Jurkat, Clone E6-1 (cell line): ENCODE results near the gene TBC1D9.

Experiments used
- DNase-seq: peaks from one replicate; pipeline ENCODE4 v3.0.0-alpha.2; 2011; ENCODE audit warnings: low read depth, low spot score
- H3K4me3 ChIP-seq: 2 replicates; pipeline ENCODE4 v1.5.1; 2011; ENCODE audit warnings: mild to moderate bottlenecking, low read length, control low read depth, moderate library complexity

The TBC1D9 gene

DNA sequence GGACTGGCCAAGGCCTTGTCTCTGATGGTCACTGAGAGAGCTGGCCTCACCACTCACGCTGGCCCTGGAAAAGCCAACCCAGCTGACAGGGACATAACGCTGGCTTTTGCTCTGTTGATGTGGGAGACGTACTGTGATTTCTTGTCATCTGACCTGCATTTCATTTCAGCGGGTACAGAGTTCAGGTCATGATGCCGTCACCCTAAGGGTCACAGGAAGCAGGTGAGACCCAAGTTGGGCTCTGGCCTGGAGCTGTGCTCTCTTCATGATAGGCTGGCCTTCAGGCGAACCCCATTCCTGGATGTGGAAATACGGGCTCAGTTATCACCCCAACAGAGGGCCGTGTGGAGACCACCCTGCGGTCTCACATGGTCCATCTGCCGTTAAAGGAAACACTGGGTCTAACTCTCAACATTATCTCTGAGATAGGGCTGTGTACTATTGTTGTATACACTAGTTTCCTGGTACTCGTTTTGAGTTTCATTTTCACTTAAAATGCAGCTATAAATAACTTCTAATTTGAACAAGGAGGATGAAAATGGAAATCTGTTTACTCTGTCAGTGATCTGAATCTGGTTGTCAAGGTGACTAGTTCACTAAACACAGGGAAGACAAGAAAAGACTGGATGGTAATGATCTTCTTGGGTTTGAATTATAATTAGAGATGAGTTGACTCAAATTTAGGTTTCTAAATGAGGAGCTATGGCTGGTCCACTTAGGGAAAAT, 89.1 kb downstream of the TBC1D9 start:
- DNase-seq: no peak
- no peak overlapping the region for H3K4me3 ChIP-seq

DNA sequence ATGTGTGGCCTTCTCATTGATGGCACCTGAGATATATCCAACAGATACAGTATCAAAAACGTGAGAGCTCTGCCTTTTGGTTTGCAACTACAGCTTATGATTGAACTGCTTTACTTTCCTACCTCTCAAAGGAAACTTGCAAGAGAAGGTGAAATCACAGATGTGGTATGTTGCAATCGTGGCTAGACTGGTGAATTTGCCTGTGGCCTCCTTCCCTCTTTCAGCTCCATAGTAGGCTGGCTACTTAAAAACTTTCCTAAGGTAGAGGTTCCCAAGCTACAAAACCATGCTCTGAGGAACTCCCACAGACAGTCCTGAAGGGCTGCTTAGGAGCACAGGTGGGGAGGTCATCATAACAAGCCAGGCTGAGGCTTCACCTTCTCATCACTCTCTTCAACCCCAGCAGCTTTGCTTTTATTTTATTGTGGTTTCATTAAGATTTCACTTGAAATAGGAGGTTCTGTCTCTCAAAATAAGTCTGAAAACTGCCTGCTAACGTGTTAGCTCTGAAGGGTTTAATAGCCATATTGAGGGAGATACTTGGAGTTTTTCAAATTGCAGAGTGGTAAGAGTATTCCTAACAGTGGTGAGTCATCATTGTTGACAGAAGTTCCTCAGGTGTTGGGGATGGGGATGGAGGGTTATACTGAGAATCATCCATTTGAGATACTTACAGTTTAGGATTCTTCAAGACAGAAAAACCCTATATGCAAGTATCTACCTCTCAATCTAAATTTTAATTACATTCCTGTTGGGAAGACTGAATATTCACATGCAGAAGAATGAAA, 93.9 kb downstream of the TBC1D9 start:
- H3K4me3 ChIP-seq: no peak overlapping the region
- DNase-seq: no peak

DNA sequence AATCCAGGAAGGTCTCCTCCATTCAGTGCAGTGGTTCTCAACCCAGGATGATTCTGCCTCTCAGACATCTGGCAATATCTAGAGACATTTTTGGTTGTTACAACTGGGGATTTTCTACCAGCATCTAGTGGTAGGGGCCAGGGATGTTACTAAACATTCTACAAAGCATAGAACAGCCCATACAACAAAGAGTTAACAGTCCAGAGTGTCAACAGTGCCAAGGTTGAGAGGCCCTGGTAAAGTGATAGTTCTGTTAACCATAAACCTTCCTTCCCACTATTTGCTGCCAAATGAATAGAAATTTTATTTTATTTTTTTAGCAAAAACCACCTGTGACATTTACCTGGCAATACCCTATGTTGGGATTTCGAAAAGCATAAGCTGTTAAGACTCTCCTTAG, 94.6 kb downstream of the TBC1D9 start:
- no peak for DNase-seq
- H3K4me3 ChIP-seq: no peak overlapping the region

- H3K4me3 ChIP-seq: no peak overlapping the region
- no peak for DNase-seq
These were observed 96.1 kb downstream of the TBC1D9 start for GRCh38 chr4:140659943-140660700.

GRCh38 chr4:140654495-140654814, 101.7 kb downstream of the TBC1D9 start:
- no peak overlapping the region for H3K4me3 ChIP-seq
- DNase-seq: no peak

DNA sequence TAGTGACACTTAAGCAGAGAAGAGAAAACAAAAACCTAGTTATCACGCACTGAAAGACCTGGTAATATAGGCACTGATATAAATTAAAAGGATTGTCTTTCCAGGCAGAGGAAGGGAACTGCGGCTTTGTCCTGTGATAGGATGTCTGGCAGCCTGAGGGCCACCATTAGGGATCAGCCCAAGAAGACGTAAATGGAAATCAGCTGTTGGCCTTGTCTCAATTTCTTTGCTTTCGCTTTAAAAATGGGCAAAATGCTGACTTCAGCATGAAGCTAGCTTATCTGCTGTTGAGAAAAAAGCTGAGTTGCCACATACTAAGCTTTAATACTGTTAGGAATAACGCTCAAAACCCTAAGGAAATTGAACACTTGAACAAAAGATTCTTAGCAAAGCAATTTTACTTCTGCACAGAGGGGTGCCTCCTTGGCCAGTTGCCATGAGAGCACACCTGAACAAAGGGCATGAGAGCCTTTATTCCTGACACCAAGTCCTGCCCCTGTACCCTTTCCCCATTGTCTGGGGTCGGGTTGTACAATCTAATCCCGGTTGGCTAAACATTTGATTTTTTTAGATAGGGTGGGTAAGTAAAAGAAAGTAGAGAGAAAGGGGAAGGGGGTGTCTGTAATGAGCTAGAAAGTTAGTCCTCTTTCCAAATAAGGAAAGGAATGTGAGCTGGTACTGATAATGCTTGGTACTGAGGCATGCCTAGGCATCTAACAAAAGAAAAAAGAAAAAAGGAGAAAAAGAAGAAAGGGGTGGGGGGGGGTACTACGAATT, 102.3 kb downstream of the TBC1D9 start:
- no peak overlapping the region for H3K4me3 ChIP-seq
- DNase-seq: no peak

DNA sequence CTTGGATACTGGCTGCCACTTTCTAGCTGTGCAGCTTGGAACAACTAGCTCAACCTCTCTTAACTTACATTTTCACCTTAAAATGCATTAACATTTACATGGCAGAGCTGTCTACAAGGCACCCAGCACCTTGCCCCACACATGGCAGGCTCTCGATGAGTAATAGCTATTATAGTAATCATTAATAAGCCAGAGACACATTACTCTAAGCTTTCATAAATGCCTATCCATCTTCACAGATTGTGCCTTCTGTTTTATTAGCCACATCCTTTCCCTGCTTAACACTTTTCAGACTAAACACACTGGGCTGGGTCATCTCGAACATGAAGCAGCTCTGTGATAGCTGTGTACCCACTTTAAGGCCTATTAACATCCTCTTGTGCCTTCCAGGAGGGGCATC, 103.6 kb downstream of the TBC1D9 start:
- DNase-seq: no peak
- no peak overlapping the region for H3K4me3 ChIP-seq

DNA sequence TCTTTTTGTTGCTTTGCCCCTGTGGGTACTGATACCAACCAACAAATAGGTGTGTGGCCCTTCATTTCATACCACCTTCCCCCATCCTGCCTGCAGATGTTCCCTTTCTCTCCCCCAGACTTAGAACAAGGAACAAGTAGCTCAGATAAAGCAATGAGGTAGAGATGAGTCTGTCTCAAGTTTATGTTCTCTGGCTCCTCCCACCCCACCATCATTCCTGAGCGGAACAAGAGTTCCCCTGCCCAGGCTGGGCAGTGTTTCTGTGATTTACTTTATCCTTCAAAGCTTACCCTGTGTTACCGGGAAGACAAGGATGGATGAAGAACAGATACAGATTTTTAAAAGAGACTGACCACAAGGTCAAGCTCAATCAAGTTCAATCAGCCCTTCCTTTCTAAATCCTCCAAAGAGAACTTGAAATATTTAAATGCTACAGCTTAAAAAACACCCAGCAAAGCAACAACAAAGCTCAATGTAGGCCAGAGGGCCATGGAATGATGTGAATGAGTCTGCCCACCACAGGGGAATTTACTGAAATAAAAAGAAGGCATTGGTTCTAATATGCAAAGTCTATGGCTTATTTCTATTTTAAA, 107.4 kb downstream of the TBC1D9 start:
- no peak for DNase-seq
- no peak overlapping the region for H3K4me3 ChIP-seq

DNA sequence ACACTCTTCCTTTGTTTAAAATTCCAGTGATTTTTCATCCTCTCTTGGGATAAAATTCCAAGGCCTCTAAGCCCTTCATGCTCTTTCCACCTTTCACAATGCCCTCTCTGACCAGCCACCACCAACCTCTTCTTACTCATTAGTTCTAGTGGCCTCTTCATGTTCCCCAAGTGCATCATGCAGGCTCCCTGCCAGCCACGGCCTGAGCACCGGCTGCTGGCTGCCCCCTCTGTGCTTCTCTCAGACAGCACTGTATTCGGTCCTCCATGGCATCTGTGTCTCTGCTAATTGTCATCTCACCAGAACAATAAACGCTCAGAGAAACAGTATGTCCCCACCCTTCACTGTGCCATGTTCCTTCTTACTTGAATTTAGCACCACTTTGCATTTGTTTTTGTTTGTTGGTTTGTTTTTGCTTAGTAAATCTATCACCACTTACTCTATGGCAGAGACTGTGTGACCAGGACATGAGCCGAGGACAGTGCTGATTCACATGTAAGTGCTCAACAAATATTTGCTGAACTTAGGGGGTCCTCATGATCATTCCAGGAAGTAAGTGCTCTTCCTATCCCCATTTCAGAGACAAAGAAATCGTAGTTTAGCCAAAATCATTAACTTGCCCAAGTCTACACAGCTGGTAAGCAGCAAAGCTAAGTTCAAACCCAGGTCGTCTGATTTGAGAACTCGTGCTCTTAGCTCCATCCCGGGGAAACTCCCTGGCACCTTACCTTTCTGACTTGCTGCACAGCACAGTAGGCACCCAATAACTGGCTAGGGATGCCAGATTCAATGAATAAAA, 110.4 kb downstream of the TBC1D9 start:
- H3K4me3 ChIP-seq: no peak overlapping the region
- no peak for DNase-seq

DNA sequence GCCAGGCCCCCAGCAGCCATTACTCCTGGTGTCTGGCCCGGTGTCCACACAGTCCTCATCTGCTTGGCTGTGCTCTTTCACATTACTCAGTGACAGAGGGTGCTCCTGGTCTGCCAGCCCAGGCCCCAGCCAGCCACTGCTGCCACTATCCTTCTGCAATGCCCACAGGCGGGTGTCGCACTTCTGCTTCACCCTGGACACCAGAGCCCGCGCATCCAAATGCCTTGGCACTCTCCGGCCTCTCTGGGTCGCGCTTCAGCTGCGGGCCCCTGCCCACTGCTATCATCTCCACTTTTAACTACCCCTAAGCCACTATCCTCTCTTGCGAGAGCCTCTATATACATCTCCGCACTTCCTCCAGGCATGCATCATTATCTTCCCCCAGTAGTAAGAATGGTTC, 111.0 kb downstream of the TBC1D9 start:
- H3K4me3 ChIP-seq: no peak overlapping the region
- no peak for DNase-seq

GRCh38 chr4:140644470-140645185, 111.6 kb downstream of the TBC1D9 start:
- H3K4me3 ChIP-seq: no peak overlapping the region
- no peak for DNase-seq

DNA sequence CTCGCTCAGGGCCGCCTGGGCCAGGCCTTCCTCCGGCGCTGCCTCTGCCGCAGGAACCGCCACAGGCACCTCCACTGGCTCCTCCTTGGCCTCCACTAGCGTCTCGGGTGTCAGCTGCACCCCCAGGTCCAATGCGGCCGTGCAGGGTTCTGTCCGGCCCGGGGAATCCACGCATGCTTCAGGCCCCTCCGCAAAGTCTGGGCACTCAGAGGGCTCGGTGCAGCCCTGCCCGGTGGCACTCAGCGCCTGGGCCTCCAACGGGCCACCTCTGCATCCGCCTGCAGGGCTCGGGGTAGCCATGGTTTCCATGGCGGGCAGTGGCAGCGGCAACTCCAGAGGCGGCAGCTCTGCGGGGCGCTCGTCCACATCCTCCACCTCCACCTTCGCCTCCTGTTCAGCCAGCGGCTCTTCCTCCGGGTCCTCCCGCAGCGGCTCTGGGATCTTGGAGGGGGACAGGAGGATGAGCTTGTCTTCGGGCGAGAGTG, 112.6 kb downstream of the TBC1D9 start:
- no peak for DNase-seq
- no peak overlapping the region for H3K4me3 ChIP-seq

- DNase-seq: no peak
- no peak overlapping the region for H3K4me3 ChIP-seq
These were observed 113.3 kb downstream of the TBC1D9 start for GRCh38 chr4:140642674-140643437.

DNA sequence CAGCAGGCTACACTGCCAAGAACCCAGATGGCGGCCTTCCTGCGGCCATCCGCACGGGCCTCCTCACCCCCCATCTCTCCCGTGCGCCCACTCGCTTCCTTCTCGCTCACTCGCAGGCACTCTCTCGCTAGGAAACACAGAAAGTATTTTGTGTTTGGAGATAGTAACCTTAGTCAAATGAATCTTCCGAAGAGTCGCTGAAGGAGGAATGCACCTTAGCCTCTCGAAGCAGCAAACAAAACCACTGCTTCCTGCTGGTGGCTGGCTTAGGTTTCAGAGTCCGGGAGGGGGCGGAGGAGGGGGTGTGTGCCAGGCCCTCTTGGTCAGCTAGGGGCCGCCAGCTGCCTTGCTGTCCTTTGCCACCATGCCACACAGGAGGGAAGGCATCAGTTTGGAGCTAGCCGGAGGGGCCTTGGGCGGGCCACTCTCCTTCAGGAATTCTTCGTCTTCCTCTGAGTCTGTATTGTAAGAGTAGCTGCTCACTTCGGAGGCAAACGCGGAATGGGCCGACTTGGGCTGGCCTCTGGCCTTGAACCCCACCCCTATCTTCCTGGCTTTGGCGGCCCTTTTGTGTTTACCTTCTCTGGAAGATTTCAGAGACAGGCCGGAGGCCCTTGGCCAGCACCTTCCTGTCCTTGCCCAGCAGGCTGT, 114.3 kb downstream of the TBC1D9 start:
- no peak for DNase-seq

DNA sequence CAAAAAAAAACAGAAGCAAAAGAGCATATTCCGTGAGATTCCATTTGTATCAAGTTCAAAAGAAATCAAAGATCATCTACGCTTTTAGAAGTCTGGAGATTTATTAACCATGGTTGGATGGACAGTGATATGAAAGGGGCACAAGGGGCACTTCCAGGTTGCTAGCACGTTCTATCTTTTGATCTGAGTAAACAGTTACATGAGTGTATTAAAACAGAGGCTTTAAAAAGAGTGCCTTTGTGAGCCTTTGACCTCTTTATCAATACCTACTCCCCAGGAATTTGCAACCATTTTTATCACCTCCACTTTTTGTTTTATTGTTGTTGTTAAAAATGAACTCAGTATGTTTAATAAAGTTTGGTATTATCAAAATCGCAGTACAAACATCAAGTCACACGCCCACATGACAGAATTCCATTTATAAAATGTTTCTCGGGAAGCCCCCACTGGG, 115.1 kb downstream of the TBC1D9 start:
- no peak overlapping the region for H3K4me3 ChIP-seq
- DNase-seq: no peak

More for the DNA sequence above, 114.3 kb downstream of the TBC1D9 start:
- no peak overlapping the region for H3K4me3 ChIP-seq

GRCh38 chr4:140640150-140640748, 115.9 kb downstream of the TBC1D9 start:
- no peak overlapping the region for H3K4me3 ChIP-seq
- no peak for DNase-seq
